Ishikawa (cell line): Measurements from ENCODE around the gene CD82.

ENCODE experiments used
- CREB1 ChIP-seq: IDR thresholded peaks from 2 replicates; pipeline ENCODE4 v1.6.1; 2012; ENCODE audit warnings: low read depth
- EP300 ChIP-seq: IDR thresholded peaks from 2 replicates; pipeline ENCODE4 v1.6.1; 2012; ENCODE audit warnings: borderline replicate concordance
- MAX ChIP-seq: IDR thresholded peaks from 2 replicates; pipeline ENCODE4 v1.6.1; 2012
- NFIC ChIP-seq: IDR thresholded peaks from 2 replicates; pipeline ENCODE4 v1.6.1; 2012
- RAD21 ChIP-seq: IDR thresholded peaks from 2 replicates; pipeline ENCODE4 v1.6.1; 2012; ENCODE audit warnings: low read depth
- TAF1 ChIP-seq: IDR thresholded peaks from 2 replicates; pipeline ENCODE4 v1.6.1; 2012; ENCODE audit warnings: low read depth, mild to moderate bottlenecking
- TEAD4 ChIP-seq: IDR thresholded peaks from 2 replicates; pipeline ENCODE4 v1.6.1; 2012
- USF1 ChIP-seq: IDR thresholded peaks from 2 replicates; pipeline ENCODE4 v1.6.1; 2012
- YY1 ChIP-seq: IDR thresholded peaks from 2 replicates; pipeline ENCODE4 v1.6.1; 2012; ENCODE audit warnings: low read depth
- ZBTB7A ChIP-seq: IDR thresholded peaks from 2 replicates; pipeline ENCODE4 v1.6.1; 2012; ENCODE audit warnings: low read depth

GRCh38 chr11:44654596-44654995, 89.1 kb downstream of the CD82 start:
- no peak for TF ChIP-seq USF1
- TF ChIP-seq CREB1 = no peak
- TF ChIP-seq NFIC = no peak
- no peak for TF ChIP-seq TAF1
- TF ChIP-seq ZBTB7A = no peak
- no peak for TF ChIP-seq TEAD4
- TF ChIP-seq EP300 = no peak
- no peak for TF ChIP-seq MAX
- no peak for TF ChIP-seq RAD21
- no peak for TF ChIP-seq YY1
